CD4-positive, alpha-beta T cell treated with Interleukin-21 for 1 hour (primary cell): ENCODE data around the gene VKORC1.

Experiments used
- DNase-seq: peaks from one replicate; pipeline ENCODE4 v3.0.0-alpha.2; 2020

The VKORC1 gene

DNA sequence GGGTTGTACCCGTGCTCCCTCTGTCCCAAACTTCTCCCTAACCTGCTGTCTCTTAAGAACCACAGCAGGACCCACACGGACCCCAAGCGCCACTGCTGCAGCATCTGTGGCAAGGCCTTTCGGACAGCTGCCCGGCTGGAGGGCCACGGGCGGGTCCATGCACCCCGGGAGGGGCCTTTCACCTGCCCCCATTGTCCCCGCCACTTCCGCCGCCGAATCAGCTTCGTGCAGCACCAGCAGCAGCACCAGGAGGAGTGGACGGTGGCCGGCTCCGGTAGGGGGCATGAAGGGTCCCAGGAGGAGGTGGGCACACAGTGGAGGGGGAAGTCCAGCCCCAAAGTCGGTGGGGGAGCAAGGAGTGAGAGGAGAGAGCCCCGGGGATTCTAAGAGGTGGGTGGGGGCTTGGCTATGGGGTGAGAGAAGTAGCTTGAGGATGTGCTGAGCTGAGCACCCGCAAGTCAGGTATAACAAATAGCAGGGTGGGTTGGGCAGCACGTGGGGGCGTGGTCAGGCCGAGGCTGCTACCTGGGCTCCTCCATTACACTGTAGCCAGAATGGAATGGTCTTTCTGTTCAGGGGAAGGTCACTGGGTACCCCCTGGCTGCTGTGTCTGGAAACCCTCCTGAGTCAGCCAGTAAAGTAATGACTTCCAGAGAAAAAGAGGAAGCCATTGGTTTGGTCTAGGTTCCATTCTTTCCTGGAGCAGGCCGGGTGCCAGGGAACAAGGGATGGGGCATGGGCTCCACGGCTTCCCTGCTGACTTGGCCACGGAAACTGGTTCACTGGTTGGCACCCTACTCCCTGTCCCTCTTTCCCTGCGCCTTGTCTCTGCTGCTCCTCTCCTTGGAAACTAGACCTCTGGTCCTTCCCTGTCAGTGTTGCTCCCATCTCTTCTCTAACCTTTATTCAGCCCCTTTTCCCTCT is 12.9 kb downstream of the VKORC1 start:
- DNase-seq, result no peak

DNA sequence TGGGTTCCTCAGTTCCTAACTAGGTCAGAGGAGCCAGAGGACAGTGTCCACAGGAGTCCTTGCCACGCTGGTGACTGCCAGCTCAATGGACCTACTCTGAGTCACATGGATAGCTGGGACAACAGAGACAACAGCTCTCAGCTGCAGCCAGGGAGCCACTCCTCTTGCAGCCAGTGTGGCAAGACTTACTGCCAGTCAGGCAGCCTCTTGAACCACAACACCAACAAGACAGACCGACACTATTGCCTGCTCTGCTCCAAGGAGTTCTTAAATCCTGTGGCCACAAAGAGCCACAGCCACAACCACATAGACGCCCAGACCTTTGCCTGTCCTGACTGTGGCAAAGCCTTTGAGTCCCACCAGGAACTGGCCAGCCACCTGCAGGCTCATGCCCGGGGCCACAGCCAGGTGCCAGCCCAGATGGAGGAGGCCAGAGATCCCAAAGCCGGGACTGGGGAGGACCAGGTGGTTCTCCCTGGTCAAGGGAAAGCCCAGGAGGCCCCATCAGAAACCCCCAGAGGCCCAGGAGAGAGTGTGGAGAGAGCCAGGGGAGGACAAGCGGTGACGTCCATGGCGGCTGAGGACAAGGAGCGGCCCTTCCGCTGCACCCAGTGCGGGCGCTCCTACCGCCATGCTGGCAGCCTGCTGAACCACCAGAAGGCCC is 13.7 kb downstream of the VKORC1 start:
- no peak for DNase-seq

DNA sequence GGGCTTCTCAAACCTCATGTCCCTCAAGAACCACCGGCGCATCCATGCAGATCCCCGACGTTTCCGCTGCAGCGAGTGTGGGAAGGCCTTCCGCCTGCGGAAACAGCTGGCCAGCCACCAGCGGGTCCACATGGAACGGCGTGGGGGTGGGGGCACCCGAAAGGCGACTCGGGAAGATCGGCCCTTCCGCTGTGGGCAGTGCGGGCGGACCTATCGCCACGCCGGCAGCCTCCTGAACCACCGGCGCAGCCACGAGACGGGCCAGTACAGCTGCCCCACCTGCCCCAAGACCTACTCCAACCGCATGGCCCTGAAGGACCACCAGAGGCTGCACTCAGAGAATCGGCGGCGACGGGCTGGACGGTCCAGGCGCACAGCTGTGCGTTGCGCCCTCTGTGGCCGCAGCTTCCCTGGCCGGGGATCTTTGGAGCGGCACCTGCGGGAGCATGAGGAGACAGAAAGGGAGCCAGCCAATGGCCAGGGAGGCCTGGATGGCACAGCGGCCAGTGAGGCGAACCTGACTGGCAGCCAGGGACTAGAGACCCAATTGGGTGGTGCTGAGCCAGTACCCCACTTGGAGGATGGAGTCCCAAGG is 14.5 kb downstream of the VKORC1 start:
- no peak for DNase-seq

DNA sequence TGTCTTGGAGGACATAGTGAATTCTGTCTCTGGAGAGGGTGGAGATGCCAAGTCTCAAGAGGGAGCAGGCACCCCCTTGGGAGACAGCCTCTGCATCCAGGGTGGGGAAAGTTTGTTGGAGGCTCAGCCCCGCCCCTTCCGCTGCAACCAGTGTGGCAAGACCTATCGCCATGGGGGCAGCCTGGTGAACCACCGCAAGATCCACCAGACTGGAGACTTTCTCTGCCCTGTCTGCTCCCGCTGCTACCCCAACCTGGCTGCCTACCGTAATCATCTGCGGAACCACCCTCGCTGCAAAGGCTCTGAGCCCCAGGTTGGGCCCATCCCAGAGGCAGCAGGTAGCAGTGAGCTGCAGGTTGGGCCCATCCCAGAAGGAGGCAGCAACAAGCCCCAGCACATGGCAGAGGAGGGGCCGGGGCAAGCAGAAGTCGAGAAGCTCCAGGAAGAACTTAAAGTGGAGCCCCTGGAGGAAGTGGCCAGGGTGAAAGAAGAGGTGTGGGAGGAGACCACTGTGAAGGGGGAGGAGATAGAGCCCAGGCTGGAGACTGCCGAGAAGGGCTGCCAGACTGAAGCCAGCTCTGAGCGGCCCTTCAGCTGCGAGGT is 15.2 kb downstream of the VKORC1 start:
- DNase-seq, result no peak

DNA sequence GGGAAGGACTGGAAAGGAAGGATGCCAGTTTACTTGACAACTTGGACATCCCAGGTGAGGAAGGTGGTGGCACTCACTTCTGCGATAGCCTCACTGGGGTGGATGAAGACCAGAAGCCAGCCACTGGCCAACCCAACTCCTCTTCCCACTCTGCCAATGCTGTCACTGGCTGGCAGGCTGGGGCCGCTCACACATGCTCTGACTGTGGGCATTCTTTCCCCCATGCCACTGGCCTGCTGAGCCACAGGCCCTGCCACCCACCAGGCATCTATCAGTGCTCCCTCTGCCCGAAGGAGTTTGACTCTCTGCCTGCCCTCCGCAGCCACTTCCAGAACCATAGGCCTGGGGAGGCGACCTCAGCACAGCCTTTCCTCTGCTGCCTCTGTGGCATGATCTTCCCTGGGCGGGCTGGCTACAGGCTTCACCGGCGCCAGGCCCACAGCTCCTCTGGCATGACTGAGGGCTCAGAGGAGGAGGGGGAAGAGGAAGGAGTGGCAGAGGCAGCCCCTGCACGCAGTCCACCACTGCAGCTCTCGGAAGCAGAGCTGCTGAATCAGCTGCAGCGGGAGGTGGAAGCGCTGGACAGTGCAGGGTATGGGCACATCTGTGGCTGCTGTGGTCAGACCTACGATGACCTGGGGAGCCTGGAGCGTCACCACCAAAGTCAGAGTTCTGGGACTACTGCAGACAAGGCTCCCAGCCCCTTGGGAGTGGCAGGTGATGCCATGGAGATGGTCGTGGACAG is 15.8 kb downstream of the VKORC1 start:
- no peak for DNase-seq

DNA sequence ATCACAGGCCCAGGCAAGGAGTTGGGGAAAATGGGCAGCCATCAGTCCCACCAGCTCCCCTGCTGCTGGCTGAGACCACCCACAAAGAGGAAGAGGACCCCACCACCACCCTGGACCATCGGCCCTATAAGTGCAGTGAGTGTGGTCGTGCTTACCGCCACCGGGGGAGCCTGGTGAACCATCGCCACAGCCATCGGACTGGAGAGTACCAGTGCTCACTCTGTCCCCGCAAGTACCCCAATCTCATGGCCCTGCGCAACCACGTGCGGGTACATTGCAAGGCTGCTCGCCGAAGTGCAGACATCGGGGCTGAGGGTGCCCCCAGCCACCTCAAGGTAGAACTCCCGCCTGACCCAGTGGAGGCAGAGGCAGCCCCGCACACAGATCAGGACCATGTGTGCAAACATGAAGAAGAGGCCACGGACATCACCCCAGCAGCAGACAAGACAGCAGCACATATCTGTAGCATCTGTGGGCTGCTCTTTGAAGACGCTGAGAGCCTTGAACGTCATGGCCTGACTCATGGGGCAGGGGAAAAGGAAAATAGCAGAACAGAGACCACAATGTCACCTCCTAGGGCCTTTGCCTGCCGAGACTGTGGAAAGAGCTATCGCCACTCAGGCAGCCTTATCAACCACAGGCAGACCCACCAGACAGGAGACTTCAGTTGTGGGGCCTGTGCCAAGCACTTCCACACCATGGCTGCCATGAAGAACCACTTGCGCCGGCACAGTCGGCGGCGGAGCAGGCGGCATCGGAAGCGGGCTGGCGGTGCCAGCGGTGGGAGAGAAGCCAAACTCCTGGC is 16.8 kb downstream of the VKORC1 start:
- no peak for DNase-seq

DNA sequence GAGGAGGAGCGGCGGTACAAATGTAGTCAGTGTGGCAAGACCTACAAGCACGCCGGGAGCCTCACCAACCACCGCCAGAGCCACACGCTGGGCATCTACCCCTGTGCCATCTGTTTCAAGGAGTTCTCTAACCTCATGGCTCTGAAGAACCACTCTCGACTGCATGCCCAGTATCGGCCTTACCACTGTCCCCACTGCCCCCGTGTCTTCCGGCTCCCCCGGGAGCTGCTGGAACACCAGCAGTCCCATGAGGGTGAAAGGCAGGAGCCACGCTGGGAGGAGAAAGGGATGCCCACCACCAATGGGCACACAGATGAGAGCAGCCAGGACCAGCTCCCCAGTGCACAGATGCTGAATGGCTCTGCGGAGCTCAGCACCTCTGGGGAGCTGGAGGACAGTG is 17.6 kb downstream of the VKORC1 start:
- no peak for DNase-seq

DNA sequence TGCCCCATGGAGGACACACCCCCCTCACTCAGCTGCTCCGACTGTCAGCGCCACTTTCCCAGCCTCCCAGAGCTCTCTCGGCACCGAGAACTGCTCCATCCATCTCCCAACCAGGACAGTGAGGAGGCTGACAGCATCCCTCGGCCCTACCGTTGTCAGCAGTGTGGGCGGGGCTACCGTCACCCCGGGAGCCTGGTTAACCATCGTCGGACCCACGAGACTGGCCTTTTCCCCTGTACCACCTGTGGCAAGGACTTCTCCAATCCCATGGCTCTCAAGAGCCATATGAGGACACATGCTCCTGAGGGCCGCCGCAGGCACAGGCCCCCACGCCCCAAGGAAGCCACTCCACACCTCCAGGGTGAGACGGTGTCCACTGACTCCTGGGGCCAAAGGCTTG is 18.3 kb downstream of the VKORC1 start:
- DNase-seq, result no peak

DNA sequence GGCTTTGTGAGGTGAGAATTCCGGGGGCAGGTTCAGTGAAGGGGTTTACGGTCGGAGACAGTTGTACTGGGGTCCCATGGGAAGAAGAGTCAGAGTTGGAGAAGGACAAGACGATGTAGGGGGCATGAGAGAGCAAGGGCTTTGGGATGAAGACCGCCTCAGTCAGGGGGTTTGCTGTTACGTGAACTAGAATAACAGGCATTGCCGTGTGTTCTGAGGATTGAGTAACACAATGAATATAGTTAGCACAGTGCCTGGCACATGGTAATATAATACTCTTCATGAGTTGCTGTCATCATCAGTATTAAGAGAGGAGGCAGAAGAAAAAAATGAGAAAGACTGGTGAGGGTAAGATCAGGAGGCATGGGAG is 19.8 kb downstream of the VKORC1 start:
- DNase-seq, result no peak

DNA sequence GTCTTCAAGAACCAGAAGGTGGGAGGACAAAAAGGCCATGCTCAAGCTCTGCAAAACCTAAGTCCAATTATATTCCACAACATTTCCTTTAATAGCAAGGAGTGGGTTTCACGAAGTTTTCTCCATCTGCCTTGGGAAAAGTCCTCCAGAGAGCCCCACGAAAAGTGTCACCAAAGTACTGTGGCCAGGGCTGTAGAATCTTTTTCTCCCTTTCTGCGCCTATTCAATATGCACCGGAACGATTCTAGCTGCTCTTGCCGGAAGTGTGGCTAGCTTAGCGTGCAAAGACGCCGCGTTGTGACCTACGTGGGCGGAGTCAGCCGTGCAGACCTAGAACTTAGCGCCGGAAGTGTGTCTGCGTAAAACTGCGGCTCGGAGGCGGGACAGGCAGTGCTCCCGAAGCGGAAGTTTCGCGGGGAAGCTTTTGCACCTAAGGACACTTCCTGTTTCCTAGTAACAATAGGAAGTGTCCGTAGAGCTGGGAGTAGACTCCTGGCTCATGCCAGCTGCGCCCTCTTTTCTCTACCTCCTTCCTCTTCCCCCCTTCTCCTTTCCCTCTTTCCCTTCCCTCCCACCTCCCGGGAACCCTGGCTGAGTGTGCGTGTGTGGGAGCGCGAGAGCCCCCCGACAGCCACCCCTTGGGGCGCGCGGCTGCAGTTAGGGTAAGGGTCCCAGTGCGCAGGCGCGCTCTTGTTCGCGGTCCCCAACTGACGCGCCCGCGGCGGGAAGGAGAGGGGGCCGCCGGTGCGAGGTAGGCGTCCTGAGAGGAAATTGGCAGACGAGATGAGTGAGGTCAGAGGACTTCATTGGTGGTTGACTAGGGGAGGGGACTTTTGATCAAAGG is 20.4 kb downstream of the VKORC1 start, which contains the start of the genes ZNF646 and ZNF668:
Gene ZNF646, plus strand, starts transcription at position 453 of the 844 bp plus-strand sequence. CDS start 1,903 bp downstream, outside the sequence.
Gene ZNF668, minus strand, starts transcription at position 271 of the 844 bp plus-strand sequence. CDS start 9,781 bp downstream, outside the sequence.
- peak; percentile 99 for DNase-seq

DNA sequence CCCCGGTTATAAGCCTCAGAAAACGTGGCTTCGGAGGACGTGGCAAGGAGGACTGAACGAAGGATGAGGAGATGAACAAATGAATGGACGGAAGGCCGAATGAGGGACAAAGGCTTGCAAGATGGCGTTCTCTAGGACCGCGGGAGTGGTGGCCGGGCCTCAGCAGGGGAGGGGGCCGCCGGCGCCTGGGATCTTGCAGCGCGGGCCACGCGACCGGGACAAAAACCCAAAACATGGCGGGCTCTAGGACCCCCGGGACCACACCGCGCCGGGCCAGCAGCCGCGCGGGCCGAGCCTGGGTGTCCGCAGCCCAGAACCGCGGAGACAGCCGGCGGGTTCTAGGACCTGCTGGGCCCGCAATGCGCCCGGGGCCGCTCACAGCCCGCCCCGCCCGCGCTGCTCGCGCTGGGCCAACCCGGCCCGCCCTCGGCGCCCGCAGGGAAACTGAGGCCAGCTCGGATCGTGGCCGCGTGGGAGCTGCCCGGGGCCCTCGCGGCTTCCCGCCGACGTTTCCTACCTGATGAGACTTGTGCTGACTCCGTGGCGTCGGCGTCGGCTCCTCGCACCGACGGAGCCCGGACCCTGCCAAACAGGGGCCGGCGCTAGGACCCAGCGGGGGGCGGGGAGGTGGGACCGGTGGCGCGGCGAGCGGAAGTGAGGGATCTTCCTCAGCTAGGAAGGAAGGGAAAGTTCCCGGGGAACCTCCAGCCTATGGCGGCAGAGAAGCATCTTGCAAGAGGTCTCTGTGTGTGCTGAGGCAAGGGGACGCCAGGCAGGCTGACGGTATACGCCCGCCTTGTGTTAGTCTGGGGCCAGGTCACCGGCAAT is 21.2 kb downstream of the VKORC1 start:
- peak; percentile 87 for DNase-seq

DNA sequence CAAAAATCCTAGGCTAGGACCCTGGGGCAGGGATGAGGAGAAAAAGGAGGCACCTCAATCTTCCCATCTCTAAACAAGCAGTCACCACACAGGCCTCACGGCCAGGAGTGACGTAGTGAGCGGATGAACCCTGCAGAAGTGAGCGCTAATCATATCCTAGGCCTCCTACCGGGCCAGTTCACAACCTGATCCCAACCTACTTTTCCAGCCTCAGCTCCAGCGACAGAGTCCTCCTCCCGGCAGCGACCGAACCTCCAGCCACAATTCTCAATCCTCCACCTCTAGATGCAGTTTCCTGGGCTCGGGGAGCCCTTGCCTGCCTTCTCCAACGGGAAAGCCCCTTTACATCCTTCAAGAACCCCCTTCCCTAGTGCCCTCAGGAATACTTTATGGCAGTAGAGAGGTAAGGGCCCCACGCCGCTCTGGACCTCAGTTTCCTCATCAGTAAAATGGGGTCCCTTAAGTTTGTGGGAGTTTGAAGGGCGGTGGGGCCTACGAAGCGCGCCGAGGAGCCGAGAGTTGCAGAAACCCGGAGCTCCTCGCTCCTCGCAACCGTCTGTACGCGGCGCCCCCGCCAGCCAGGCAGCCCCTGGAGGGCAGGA is 22.0 kb downstream of the VKORC1 start:
- peak; percentile 29 for DNase-seq

DNA sequence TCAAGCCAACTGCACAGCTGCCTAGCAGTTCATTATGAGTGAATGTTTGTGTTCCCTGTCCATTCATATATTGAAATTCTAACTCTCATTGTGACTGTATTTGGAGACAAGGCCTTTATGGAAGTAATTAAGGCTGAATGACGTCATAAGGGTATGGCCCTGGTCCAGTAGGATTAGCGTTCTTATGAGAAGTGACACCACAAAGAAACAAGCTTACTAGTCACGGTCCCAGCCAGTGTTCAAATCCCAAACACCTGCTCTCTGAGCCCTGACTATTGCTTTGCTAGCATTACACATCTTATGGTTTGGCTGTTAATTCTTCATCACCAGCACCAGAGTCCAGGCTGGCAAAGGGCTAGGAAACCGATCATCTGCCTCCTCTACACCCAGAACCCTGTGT is 22.7 kb downstream of the VKORC1 start:
- DNase-seq, result no peak

DNA sequence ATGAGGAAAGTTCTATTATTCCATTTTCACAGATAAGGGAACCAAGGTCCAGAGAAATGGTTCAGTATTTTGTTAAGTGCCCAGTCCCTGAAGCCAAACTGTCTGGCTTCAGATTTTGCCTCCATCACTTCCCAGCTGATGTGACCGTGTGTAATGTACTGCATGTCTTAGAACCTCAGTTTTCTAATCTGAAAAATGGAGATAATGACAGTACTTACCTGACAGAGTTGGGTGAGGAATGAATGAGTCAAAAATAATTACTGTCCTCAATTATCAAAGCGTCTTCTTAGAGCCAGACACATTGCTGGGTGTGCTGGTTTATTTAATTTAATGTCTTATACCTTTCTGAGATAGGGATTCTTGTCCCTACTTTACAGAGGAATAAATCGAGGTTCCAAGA is 27.3 kb downstream of the VKORC1 start:
- DNase-seq, result no peak

DNA sequence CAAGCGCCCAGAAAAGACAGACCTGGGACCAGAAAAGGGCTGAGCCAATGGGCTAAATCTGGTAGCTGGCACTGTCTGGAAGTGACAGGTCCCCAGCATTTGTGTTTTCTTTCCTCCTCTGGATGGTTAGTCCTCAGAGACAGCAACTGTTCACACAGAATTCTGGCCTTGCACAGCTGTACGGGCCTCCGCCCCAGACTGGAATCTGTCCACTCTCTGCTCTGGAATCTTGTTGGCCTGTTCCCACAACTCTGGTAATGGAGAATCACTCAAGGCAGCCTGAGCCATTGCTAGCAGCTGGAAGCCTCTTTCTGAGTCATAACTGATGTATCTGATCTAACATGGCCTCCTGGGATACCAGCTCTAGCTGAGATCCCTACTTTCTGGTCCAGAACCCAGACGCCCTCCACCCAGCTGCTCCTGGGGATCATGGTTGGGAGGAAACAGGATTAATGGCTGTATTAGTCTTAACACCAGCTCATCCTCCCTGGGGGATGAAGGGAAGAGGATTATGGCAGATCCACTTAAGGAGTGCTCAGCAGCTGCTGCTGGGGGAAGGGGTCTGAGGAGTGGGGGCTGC is 29.6 kb downstream of the VKORC1 start:
- DNase-seq, result no peak

DNA sequence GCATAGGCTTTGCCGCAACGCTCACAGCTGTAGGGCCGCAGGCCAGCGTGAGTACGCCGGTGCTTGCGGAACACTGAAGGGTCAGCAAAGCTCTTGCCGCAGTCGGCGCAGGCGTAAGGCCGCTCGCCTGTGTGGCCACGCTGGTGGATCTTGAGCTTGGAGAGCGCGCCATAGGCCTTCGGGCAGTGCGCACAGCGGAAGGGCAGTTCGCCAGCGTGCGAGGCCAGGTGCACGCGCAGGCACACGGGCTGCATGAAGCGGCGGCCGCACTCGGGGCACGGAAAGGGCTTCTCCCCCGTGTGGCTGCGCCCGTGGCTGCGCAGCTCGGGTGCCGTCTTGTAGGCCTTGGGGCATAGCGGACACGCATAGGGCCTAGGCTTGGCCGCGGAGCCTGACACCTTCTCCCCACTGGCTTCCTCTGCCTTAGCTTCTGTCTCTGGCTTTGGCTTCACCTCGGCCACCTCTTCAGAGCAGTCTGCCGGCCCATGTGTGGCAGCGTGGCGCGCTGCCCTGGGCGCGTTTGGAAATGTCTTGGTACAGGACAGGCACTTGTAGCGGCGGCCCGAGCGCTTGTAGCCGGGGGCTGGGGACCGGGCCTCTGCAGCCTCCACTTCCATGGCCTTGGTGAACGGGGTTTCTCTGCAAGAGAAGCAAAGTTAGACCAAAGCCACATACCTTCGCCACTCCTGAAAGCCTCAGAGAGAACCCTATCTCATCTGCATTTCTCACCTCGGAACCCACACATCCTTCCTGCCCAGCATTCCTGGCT is 30.6 kb downstream of the VKORC1 start:
- peak; percentile 37 for DNase-seq

DNA sequence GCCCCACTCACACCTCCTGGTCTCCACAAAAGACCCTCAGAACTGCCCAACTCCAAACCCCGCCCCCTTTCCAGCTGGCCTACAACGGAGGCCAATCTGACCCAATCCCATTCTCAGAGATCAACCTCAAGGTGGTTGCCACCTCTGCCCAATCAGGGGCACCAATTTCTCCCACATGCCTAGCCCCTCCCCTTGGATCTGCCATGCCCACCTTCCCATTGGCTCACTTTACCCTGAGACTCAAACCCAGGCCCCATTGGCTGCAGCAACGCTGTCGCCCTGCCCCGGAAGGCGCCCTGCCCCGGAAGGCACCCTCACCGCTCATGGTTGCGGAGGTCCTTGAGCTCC is 31.1 kb downstream of the VKORC1 start:
- DNase-seq, result peak; percentile 13

DNA sequence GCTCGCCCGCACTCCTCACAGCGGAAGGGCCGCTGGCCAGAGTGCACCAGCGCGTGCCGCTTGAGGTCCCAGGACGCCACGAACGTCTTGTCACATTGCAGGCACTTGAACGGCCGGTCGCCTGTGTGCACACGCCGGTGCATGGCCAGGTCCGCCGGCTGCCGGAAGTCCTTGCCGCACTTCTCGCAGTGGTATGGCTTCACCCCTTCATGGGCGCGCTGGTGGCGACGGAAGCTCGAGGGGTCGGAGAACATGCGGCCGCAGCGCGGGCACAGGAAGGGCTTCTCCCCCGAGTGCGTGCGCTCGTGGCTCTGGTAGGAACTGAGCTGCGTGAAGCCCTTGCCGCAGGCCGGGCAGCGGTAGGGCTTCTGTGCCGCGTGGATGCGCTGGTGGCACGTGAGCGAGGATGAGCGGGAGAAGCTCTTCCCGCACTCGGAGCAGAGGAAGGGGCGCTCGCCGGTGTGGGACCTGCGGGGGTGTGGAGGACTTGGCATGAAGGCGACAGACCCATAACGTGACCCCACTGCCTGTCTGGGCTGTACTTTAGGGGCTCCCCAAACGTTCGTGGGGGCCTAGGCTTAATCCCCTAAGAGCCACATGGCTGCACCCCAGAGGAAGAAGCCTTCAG is 32.7 kb downstream of the VKORC1 start:
- DNase-seq, result no peak
